ENCODE results near the gene ASAP3.

The ASAP3 gene

GRCh38 chr1:23448846-23449245 is 35.1 kb downstream of the ASAP3 start:
- DNase-seq: no peak

GRCh38 chr1:23446661-23447310 is 37.2 kb downstream of the ASAP3 start:
- DNase-seq: peak; percentile 53

- DNase-seq: no peak
Measured at GRCh38 chr1:23444596-23445390, 39.2 kb downstream of the ASAP3 start.

GRCh38 chr1:23444104-23444533 is 39.9 kb downstream of the ASAP3 start:
- no peak for DNase-seq

GRCh38 chr1:23442751-23443150 is 41.2 kb downstream of the ASAP3 start:
- DNase-seq: no peak

- DNase-seq: no peak
Measured at GRCh38 chr1:23441446-23442148, 42.4 kb downstream of the ASAP3 start.

- DNase-seq: no peak
Measured at GRCh38 chr1:23438545-23438944, 45.4 kb downstream of the ASAP3 start.

- no peak for DNase-seq
Measured at GRCh38 chr1:23437355-23437664, 46.7 kb downstream of the ASAP3 start.

GRCh38 chr1:23436520-23437354 is 47.2 kb downstream of the ASAP3 start:
- no peak for DNase-seq

GRCh38 chr1:23434260-23434775 is 49.7 kb downstream of the ASAP3 start:
- no peak for DNase-seq

GRCh38 chr1:23433122-23433521 is 50.9 kb downstream of the ASAP3 start:
- no peak for DNase-seq

GRCh38 chr1:23431431-23431830 is 52.5 kb downstream of the ASAP3 start:
- no peak for DNase-seq

- DNase-seq: no peak
Measured at GRCh38 chr1:23430803-23431202, 53.2 kb downstream of the ASAP3 start.

GRCh38 chr1:23428136-23428905 is 55.7 kb downstream of the ASAP3 start:
- DNase-seq: no peak

GRCh38 chr1:23427550-23427949 is 56.4 kb downstream of the ASAP3 start:
- DNase-seq: no peak

- no peak for DNase-seq
Measured at GRCh38 chr1:23426828-23427227, 57.2 kb downstream of the ASAP3 start.

GRCh38 chr1:23425193-23425494 is 58.8 kb downstream of the ASAP3 start:
- DNase-seq: no peak

GRCh38 chr1:23424293-23425192 is 59.4 kb downstream of the ASAP3 start, which contains the start of gene TCEA3:
Gene TCEA3 (minus strand): TSS chr1:23424748. CDS start chr1:23424633, 115 bp downstream.
- DNase-seq: peak; percentile 48

GRCh38 chr1:23423415-23424292 is 60.3 kb downstream of the ASAP3 start:
- peak; percentile 31 for DNase-seq

- DNase-seq: no peak
Measured at GRCh38 chr1:23422941-23423340, 61.0 kb downstream of the ASAP3 start.
